Cardiac fibroblast (primary cell): Measurements from ENCODE around the gene NEUROD2.
"Not testable (repeated sequence)": the region's sequence is repeated elsewhere in the genome, so short reads cannot be mapped to it uniquely, and the experiment has no call there.

Experiments used
- DNase-seq, 2 donors: peaks; one replicate each; pipeline versions ENCODE4 v3.0.0 to v3.0.0-alpha.2; 2010; ENCODE audit warnings: low read depth in 2 of 2
- H3K4me3 ChIP-seq, 2 donors: replicated peaks in 1 of 2; 1 replicate in 1 of 2; 2 replicates in 1 of 2; pipeline ENCODE4 v1.5.1; 2011; ENCODE audit warnings: low read depth in 2 of 2, low read length in 2 of 2, mild to moderate bottlenecking in 2 of 2, moderate library complexity in 1 of 2
- TF ChIP-seq, protein P1 (sequence below): IDR thresholded peaks from one replicate; pipeline ENCODE4 v1.5.1; 2011; ENCODE audit warnings: low read depth, mild to moderate bottlenecking, low read length, inconsistent platforms

NEUROD2 gene

DNA sequence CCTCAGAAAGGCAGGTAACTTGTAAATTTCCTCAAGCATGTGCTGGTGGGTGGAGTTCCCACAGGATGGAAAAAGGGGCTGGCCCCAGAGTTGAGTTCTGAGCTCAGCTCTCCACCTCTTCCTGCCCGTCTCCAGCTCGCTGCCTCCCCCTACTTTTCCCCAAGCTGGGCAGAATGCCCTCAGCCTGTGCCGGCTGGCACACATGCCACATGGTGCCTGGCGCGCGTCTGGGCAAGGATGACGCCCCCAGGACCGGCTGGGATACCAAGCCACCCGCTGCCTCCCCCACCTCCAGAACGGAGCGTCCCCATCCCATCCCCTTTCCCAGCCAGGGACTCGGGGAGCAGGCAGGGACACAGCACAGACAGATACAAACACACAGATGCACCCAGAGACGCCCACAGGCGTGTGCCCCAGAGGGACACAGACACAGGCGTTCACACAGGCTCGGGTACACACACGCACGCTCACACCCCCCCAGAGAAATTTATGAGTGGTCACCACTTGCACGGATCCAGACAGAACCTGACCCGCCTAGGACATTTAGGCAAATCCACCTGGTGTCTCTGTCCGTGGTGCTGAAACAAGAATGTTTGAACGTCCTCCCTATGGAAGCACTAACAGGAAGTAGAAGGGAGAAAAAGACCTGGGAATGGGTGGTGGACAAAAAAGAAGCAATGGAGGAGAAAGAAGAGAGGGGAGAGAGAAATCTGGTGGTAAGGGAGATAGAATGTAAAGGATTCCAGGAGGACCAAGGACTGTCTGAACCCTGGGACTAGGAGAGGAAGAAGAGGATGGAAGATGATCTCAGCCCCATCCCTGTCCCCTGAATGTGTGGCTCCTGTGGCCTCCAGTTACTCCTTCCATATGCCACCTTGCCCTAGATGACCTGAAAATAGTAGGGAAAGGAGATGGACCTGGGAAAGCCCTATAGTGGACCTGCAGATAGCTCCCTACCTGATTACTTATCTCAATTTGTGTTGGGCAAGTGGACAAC lies 15.5 kb downstream of the NEUROD2 start:
- TF ChIP-seq, protein P1, sequence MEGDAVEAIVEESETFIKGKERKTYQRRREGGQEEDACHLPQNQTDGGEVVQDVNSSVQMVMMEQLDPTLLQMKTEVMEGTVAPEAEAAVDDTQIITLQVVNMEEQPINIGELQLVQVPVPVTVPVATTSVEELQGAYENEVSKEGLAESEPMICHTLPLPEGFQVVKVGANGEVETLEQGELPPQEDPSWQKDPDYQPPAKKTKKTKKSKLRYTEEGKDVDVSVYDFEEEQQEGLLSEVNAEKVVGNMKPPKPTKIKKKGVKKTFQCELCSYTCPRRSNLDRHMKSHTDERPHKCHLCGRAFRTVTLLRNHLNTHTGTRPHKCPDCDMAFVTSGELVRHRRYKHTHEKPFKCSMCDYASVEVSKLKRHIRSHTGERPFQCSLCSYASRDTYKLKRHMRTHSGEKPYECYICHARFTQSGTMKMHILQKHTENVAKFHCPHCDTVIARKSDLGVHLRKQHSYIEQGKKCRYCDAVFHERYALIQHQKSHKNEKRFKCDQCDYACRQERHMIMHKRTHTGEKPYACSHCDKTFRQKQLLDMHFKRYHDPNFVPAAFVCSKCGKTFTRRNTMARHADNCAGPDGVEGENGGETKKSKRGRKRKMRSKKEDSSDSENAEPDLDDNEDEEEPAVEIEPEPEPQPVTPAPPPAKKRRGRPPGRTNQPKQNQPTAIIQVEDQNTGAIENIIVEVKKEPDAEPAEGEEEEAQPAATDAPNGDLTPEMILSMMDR, result no peak
- no peak overlapping the region for H3K4me3 ChIP-seq
- DNase-seq, result peak; percentile 53 to 58

DNA sequence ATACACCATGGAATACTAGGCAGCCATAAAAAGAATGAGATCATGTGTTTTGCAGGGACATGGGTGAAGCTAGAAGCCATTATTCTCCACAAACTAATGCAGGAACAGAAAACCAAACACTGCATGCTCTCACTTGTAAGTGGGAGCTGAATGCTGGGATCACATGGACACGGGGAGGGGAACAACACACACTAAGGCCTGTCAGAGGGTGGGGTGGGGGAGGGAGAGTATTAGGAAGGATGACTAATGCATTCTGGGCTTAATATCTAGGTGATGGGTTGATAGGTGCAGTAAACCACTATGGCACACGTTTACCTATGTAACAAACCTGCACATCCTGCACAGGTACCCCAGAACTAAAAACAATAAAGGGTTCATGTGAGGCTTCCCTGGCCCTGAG lies 17.5 kb downstream of the NEUROD2 start:
- H3K4me3 ChIP-seq, DNase-seq: not testable (repeated sequence)

DNA sequence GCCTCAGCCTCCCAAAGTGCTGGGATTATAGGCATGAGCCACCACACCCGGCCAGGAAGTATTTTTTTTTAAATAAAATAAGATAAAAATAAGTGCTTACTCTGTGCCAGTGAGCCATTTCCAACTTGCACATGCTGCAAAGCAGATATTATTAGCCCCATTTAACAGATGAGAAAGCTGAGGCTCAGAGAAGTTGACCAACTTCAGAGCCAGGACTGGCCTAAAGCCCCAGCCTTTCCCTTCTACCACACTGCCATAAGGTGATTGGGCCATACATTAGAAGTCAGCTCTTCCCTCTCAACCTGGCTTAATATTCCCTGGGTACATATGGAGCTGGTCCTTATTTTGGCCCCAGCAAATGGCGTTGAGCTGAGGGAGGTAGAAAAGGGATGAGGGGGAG lies 25.1 kb downstream of the NEUROD2 start:
- TF ChIP-seq, protein P1, result no peak
- no peak for DNase-seq
- no peak overlapping the region for H3K4me3 ChIP-seq

DNA sequence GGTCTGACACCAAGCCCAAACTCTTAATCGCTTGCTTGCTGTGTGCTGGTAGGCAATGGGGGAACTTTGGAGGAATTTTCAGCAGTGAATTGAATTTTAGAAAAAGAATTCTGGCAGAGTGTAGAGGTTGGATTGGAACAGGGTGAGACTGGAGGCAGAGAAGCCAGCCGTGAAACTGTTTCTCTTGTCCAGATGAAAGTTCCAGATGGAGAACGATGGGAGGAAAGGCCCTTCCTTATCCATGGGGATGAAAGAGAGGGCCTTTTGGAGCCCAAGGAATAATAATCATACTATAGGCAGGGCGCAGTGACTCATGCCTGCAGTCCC lies 26.0 kb downstream of the NEUROD2 start:
- H3K4me3 ChIP-seq, result no peak overlapping the region
- TF ChIP-seq, protein P1, result no peak
- no peak for DNase-seq

DNA sequence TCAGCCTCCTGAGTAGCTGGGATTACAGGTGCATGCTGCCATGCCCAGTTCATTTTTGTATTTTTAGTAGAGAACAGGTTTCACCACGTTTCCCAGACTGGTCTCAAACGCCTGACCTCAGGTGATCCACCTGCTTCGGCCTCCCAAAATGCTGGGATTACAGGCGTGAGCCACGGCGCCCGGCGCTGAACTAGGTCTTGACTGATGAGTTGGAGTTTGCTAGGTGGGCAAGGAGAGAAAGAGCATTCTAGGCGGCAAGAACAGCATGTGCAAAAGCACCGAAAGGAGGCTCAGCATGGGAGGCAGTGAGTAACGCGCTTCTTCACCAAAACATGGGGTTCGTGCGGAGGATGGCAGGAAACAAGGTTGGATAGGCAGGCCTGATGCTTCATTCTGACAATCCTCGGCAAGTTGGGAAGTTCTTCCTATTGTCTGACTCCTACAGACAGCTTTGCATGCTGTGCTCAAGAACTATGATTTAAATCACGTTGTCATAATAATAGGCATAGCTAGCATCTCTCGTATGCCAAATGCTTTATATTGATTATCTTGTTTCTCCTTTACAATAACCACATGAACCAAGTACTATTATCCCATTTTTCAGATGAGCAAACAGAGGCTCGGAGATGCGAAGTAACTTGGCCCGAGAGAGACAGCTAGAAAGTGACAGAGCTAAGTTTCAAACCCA lies 26.5 kb downstream of the NEUROD2 start:
- no peak overlapping the region for H3K4me3 ChIP-seq
- no peak for DNase-seq
- TF ChIP-seq, protein P1, result no peak

DNA sequence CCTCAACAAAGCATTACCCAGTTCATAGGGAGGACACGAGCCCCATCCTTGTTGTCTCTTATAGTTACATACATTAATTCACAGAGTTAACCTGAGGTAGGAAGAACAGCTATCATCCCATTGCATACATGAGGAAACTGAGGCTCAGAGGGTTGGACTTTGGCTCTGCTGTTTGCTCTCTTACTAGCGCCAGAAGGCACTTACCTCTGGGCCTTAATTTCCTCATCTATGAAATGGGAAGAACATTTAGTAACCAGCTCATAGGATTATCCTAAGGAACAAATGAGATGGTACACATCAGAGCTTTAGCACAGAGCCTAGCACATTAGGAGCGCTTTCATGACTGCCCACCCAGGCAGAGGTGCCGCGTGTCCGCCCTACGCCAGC lies 27.6 kb downstream of the NEUROD2 start:
- no peak for DNase-seq
- TF ChIP-seq, protein P1, result no peak
- no peak overlapping the region for H3K4me3 ChIP-seq

DNA sequence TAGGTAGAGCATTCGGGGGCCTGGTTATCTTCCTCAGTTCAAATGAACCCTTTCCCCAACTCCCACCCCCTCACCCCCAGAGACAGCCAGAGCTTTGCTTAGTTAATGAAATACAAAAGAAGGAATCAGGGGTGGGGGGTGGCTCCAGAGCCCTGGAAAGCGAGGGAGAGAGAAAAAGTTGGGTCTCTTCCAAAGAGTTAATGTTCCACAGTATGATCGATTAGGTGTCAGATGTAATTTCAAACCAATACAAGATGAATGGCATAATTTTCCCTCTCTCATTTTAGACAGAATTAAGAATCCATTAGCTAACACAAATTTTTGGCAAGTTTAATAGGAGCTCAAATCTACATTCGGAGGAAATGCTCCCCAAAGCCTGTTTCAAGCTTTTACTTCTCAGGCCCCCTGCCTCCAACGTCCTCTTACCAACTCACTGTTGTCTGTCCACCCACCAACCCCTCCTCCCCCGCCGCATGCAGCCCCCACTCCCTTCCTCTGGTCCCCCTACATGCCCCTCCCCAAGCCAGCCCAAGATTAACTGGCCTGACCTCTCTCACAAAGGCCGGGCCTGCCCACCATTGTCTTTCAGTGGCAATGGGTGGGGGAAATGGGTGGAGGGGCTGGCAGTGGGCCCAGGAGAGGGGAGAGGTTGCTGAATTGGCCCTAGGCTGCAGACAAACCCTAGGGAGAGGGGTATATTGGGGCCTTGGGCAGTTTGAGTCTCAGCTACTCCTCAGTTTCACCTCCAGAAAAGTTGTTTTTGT lies 28.2 kb downstream of the NEUROD2 start:
- TF ChIP-seq, protein P1, result no peak
- peak in 1 of 2 donors; percentile 21 for DNase-seq
- no peak overlapping the region for H3K4me3 ChIP-seq
